ENCODE results near the gene TPX2.

DNA sequence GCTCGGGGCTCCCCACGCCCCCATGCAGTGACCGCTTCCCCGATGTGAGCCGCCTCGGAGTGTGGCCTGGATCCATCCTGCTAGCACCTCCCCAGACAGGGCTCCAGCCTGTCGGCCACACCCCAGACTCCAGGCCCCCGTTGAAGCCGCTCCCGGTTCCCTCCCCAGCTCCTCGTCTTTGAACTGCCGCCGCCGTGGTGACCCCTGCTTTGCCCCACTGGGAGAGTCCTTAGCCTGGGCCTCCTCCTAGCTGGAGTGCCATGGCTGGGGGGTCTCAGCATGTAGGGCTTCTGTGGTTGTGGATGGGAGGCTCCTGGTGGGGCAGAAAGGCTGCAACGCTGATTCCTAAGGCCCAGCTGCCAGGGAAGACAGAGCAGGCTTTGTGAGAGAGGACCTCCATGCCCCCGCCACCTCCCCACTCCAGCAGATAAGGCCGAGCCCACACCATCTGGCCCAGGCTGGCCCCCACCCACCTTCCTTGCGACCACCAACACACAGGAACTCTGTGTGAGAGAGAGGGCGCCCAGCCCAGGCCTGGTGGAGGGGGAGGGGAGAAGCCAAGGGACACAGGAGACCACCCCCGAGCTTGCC, 94.9 kb downstream of the TPX2 start:
- TF ChIP-seq POLR2A (IDR thresholded peaks at IDR 0.05) = no peak
- TF ChIP-seq, protein P1, sequence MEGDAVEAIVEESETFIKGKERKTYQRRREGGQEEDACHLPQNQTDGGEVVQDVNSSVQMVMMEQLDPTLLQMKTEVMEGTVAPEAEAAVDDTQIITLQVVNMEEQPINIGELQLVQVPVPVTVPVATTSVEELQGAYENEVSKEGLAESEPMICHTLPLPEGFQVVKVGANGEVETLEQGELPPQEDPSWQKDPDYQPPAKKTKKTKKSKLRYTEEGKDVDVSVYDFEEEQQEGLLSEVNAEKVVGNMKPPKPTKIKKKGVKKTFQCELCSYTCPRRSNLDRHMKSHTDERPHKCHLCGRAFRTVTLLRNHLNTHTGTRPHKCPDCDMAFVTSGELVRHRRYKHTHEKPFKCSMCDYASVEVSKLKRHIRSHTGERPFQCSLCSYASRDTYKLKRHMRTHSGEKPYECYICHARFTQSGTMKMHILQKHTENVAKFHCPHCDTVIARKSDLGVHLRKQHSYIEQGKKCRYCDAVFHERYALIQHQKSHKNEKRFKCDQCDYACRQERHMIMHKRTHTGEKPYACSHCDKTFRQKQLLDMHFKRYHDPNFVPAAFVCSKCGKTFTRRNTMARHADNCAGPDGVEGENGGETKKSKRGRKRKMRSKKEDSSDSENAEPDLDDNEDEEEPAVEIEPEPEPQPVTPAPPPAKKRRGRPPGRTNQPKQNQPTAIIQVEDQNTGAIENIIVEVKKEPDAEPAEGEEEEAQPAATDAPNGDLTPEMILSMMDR (IDR thresholded peaks at IDR 0.05) = no peak
